K562 (cell line): Measurements from ENCODE around the gene HDAC10. TPM values are rescaled to one million over a fixed set of nuclear protein-coding genes. Genes with fewer than 3 reads are reported as not detected.
A peak's percentile ranks its signal among the peaks of the same experiment; 100 is the strongest.

Experiments used
- ARHGAP35 ChIP-seq: fragments of 450-650 bp; IDR thresholded peaks from 2 replicates; pipeline ENCODE4 v1.6.1; 2018; ENCODE audit not compliant: partially characterized antibody
- ATF1 ChIP-seq, 2 experiments: fragments of 450-650 bp in 1 of 2; IDR thresholded peaks; 2 replicates each; pipeline ENCODE4 v1.6.1; 2016; ENCODE audit warnings: missing compliant biosample characterization in 1 of 2, missing genetic modification characterization in 1 of 2
- BHLHE40 ChIP-seq: IDR thresholded peaks from 2 replicates; pipeline ENCODE4 v1.6.1; 2011; ENCODE audit warnings: low read length, improper control_type of control experiment
- CBFB ChIP-seq: sonication (generic); formaldehyde crosslinking; IDR thresholded peaks from 2 replicates; pipeline ENCODE4 v1.4.0; 2020; ENCODE audit warnings: mild to moderate bottlenecking, missing genetic modification reagents
- CHD2 ChIP-seq: IDR thresholded peaks from 2 replicates; pipeline ENCODE4 v1.6.1; 2011; ENCODE audit warnings: low read depth, low read length
- ESRRB ChIP-seq: fragments of 250-450 bp; sonication (Bioruptor Pico); IDR thresholded peaks from 2 replicates; pipeline ENCODE4 v1.5.0; 2020; ENCODE audit warnings: mild to moderate bottlenecking, moderate library complexity, borderline replicate concordance
- HMGXB4 ChIP-seq: sonication (generic); formaldehyde crosslinking; IDR thresholded peaks from 2 replicates; pipeline ENCODE4 v1.8.1; 2023; ENCODE audit warnings: mild to moderate bottlenecking, missing genetic modification reagents
- HOMEZ ChIP-seq: fragments of 250-450 bp; sonication (Bioruptor Pico); IDR thresholded peaks from 2 replicates; pipeline ENCODE4 v1.4.0; 2020; ENCODE audit warnings: mild to moderate bottlenecking, moderate library complexity
- IFI16 ChIP-seq: fragments of 250-450 bp; sonication (Bioruptor Pico); IDR thresholded peaks from 2 replicates; pipeline ENCODE4 v2.1.2; 2022; ENCODE audit warnings: mild to moderate bottlenecking, inconsistent platforms
- MEIS2 ChIP-seq: fragments of 450-650 bp; IDR thresholded peaks from 2 replicates; pipeline ENCODE4 v1.6.1; 2014; ENCODE audit warnings: mild to moderate bottlenecking; ENCODE audit not compliant: partially characterized antibody
- MITF ChIP-seq: IDR thresholded peaks from 2 replicates; pipeline ENCODE4 v1.6.1; 2014; ENCODE audit warnings: antibody characterized with exemption
- MXI1 ChIP-seq: IDR thresholded peaks from 2 replicates; pipeline ENCODE4 v1.6.1; 2011; ENCODE audit warnings: low read depth, mild to moderate bottlenecking, improper control_type of control experiment, low read length
- NCOA6 ChIP-seq: fragments of 450-650 bp; IDR thresholded peaks from 2 replicates; pipeline ENCODE4 v1.6.1; 2017; ENCODE audit warnings: mild to moderate bottlenecking
- NR3C1 ChIP-seq: sonication (generic); formaldehyde crosslinking; IDR thresholded peaks from 2 replicates; pipeline ENCODE4 v1.8.1; 2022; ENCODE audit warnings: missing genetic modification reagents
- POLR2AphosphoS2 ChIP-seq: IDR thresholded peaks from 2 replicates; pipeline ENCODE4 v1.6.1; 2012; ENCODE audit warnings: low read length, improper control_type of control experiment
- RBFOX2 ChIP-seq: fragments of 200-400 bp; formaldehyde crosslinking; IDR thresholded peaks from 2 replicates; pipeline ENCODE4 v1.6.1; 2017; ENCODE audit warnings: low read depth, mild to moderate bottlenecking, low read length, moderate library complexity
- RBM14 ChIP-seq: fragments of 200-400 bp; formaldehyde crosslinking; IDR thresholded peaks from 2 replicates; pipeline ENCODE4 v1.6.1; 2018; ENCODE audit warnings: low read depth, mild to moderate bottlenecking, low read length, moderate library complexity, borderline replicate concordance; ENCODE audit not compliant: insufficient read depth
- RBM22 ChIP-seq: fragments of 200-400 bp; formaldehyde crosslinking; IDR thresholded peaks from 2 replicates; pipeline ENCODE4 v1.6.1; 2018; ENCODE audit warnings: low read length, low read depth; ENCODE audit not compliant: poor library complexity, severe bottlenecking
- SIX5 ChIP-seq, 2 experiments: IDR thresholded peaks; 2 replicates each; pipeline ENCODE4 v1.6.1; 2011; ENCODE audit warnings: low read length in 2 of 2, borderline replicate concordance in 1 of 2, low read depth in 1 of 2, mild to moderate bottlenecking in 1 of 2, moderate library complexity in 1 of 2; ENCODE audit not compliant: insufficient read depth in 1 of 2
- SRSF9 ChIP-seq: fragments of 200-400 bp; formaldehyde crosslinking; IDR thresholded peaks from 2 replicates; pipeline ENCODE4 v1.6.1; 2017; ENCODE audit warnings: low read depth, low read length, borderline replicate concordance
- TRIM28 ChIP-seq: fragments of 450-650 bp; IDR thresholded peaks from 2 replicates; pipeline ENCODE4 v1.6.1; 2017
- XRCC4 ChIP-seq: IDR thresholded peaks from one replicate; pipeline ENCODE4 v1.6.1; 2011; ENCODE audit not compliant: insufficient read depth, insufficient read length; ENCODE audit errors: extremely low read depth
- ZNF134 ChIP-seq: fragments of 250-450 bp; sonication (Bioruptor Pico); conservative IDR thresholded peaks from 2 replicates; pipeline ENCODE4 v1.4.0; 2020
- ZNF699 ChIP-seq: fragments of 250-450 bp; sonication (Bioruptor Pico); IDR thresholded peaks from 2 replicates; pipeline ENCODE4 v1.8.0; 2021; ENCODE audit warnings: mild to moderate bottlenecking, moderate library complexity; ENCODE audit not compliant: insufficient replicate concordance
- ZNF79 ChIP-seq: fragments of 250-450 bp; sonication (Bioruptor Pico); IDR thresholded peaks from 2 replicates; pipeline ENCODE4 v1.4.0; 2020; ENCODE audit warnings: low read depth, mild to moderate bottlenecking, moderate library complexity
- polyA plus RNA-seq, 8 experiments: library from polyadenylated mRNA; depleted of rRNA in 4 of 8; stranded (reverse) in 5 of 8; unstranded in 3 of 8; fragments of >200 nt; fragmentation: Nextera tagmentation in 2 of 8; fragmentation: Illumina TruSeq in 1 of 8; extraction: Ambion mirVana in 2 of 8; extraction: Trizol in 1 of 8; gene quantifications; 2 replicates each; pipeline versions ENCODE4 v1.2.1 to v1.2.3, GENCODE V29; 2011 to 2014; ENCODE audit warnings: inconsistent platforms in 1 of 8, missing spikeins in 1 of 8
- total RNA-seq, 7 experiments: library from RNA; depleted of rRNA in 6 of 7; stranded (reverse); fragments of >200 nt in 6 of 7; fragmentation: Illumina TruSeq in 2 of 7; extraction: Trizol in 2 of 7; gene quantifications; 2 replicates each; pipeline versions ENCODE4 v1.2.1 to v1.2.3, GENCODE V29; 2011 to 2021; ENCODE audit warnings: low replicate concordance in 1 of 7

Gene HDAC10
- total and polyA plus RNA-seq, 9 of the 15 experiments (the other 6 are each of a cell fraction or from before 2014, with no cell fraction given) = 0.10 to 44.2 (median 6.5) TPM

- TF ChIP-seq IFI16 (CRISPR knock-in tag) (no peak), XRCC4 (no peak), NCOA6 (no peak), RBM14 (no peak), POLR2AphosphoS2 (no peak), ESRRB (no peak), CBFB (CRISPR knock-in tag) (no peak), ZNF134 (CRISPR knock-in tag) (no peak), MXI1 (no peak), NR3C1 (CRISPR knock-in tag) (no peak), SRSF9 (no peak), MEIS2 (peak; percentile 22), MITF (no peak), ZNF699 (CRISPR knock-in tag) (no peak), SIX5 (IDR thresholded peaks at IDR 0.05; ENCODE audit: borderline replicate concordance in 1 of 2, insufficient read depth in 1 of 2, low read depth in 1 of 2, low read length in 2 of 2) (peak in 1 of 2 experiments; percentile 43; a peak in 1 of 4 replicates), ATF1 (CRISPR knock-in tag; IDR thresholded peaks at IDR 0.05) (no peak), ATF1 (tag; IDR thresholded peaks at IDR 0.05) (peak; percentile 59), ZNF79 (CRISPR knock-in tag) (no peak), CHD2 (peak; percentile 64; the same call in 1 of the 2 replicates), RBFOX2 (peak; percentile 57), HMGXB4 (CRISPR knock-in tag) (no peak), HOMEZ (CRISPR knock-in tag) (no peak), RBM22 (peak; percentile 7), TRIM28 (no peak), ARHGAP35 (no peak), BHLHE40 (no peak)
These were observed 50.4 kb downstream of the HDAC10 start, which contains the start of gene SELENOO (continued) for GRCh38 chr22:50200461-50201190.
